Measurements from ENCODE around the gene ZP2. TPM values are rescaled to one million over a fixed set of nuclear protein-coding genes. Genes with fewer than 3 reads are reported as not detected.
"Not testable (repeated sequence)": the region's sequence is repeated elsewhere in the genome, so short reads cannot be mapped to it uniquely, and the experiment has no call there.

The ZP2 gene
- total and polyA plus RNA-seq, 9 of the 15 experiments (the other 6 are each of a cell fraction or from before 2014, with no cell fraction given), result not detected

DNA sequence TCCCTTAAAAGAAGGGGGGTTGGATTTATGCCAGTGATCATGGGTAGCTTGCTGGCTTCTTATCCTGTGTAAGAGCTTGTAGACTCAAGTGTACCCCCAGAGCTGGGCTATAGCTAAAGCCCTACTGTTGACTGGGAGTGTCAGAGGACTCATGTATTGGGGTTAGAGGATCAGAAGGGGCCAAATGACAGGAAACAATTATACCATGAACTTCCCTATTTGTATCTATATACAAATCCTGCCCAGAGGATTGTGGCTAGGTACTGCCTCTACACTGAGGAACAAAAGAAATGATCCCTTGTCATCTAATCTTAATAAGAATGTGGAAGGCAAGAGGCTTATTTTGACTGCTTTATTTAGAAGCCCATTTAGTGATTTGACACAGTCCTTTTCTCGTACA, 14.3 kb downstream of the ZP2 start:
- in situ Hi-C loops (cut with MboI), result loop anchor here (5.0 kb wide), 1 partner anchor 80 kb away; the partner anchor contains the start of gene CRYM
- peaks cover 20 to 37% of the 10 kb centered on the region in 2 experiments; a peak in 4 of 5 replicates for H3K27me3 ChIP-seq (ENCODE audit: control insufficient read depth in 2 of 2, insufficient read depth in 2 of 2, low read length in 2 of 2)
- TF ChIP-seq SRSF7 (optimal IDR thresholded peaks at IDR 0.05; ENCODE audit: low read depth, low read length), result no peak
- TF ChIP-seq FOS (IDR thresholded peaks at IDR 0.05; ENCODE audit: extremely low read depth, insufficient read length), result no peak
- no peak for TF ChIP-seq ZBTB8A (IDR thresholded peaks at IDR 0.05; ENCODE audit: partially characterized antibody)
- no peak for TF ChIP-seq RB1 (IDR thresholded peaks at IDR 0.05; ENCODE audit: low read depth)
- no peak for TF ChIP-seq DPF2 (IDR thresholded peaks at IDR 0.05)
- TF ChIP-seq, protein P1, sequence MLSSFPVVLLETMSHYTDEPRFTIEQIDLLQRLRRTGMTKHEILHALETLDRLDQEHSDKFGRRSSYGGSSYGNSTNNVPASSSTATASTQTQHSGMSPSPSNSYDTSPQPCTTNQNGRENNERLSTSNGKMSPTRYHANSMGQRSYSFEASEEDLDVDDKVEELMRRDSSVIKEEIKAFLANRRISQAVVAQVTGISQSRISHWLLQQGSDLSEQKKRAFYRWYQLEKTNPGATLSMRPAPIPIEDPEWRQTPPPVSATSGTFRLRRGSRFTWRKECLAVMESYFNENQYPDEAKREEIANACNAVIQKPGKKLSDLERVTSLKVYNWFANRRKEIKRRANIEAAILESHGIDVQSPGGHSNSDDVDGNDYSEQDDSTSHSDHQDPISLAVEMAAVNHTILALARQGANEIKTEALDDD (IDR thresholded peaks at IDR 0.05), result no peak
- TF ChIP-seq ZNF175 (CRISPR knock-in tag; IDR thresholded peaks at IDR 0.05; ENCODE audit: low read depth), result no peak
- TF ChIP-seq ETV6 (IDR thresholded peaks at IDR 0.05; ENCODE audit: borderline replicate concordance in 1 of 2, low read depth in 2 of 2, low read length in 1 of 2), result no peak
- TF ChIP-seq ETV6 (CRISPR knock-in tag; IDR thresholded peaks at IDR 0.05; ENCODE audit: borderline replicate concordance), result no peak
- TF ChIP-seq BMI1 (IDR thresholded peaks at IDR 0.05; ENCODE audit: low read length), result no peak
- TF ChIP-seq PTTG1 (tag; IDR thresholded peaks at IDR 0.05; ENCODE audit: low read depth), result no peak
- TF ChIP-seq WHSC1 (IDR thresholded peaks at IDR 0.05; ENCODE audit: low read length), result no peak
- TF ChIP-seq MCM7 (IDR thresholded peaks at IDR 0.05), result no peak
- TF ChIP-seq GTF2E2 (tag; IDR thresholded peaks at IDR 0.05), result no peak
- no peak for TF ChIP-seq CXXC5 (CRISPR knock-in tag; IDR thresholded peaks at IDR 0.05)
- TF ChIP-seq CCNT2 (IDR thresholded peaks at IDR 0.05; ENCODE audit: borderline replicate concordance, extremely low read depth, insufficient read length, low read depth, low read length), result no peak
- TF ChIP-seq ZNF184 (CRISPR knock-in tag; IDR thresholded peaks at IDR 0.05), result no peak
- H3K4me1 ChIP-seq (replicated peaks in 1 of 2; ENCODE audit: control insufficient read depth in 2 of 2, insufficient read depth in 2 of 2, low read length in 2 of 2), result no peaks in the 10 kb centered on the region
- intact Hi-C loops (cut with micrococcal nuclease), result no loop called here
- H4K20me1 ChIP-seq (replicated peaks; ENCODE audit: control insufficient read depth, insufficient read depth, low read length), result no peaks in the 10 kb centered on the region
- no TSS peak for BruUV-seq (replicated peaks)
- no peaks in the 10 kb centered on the region for H3K9me1 ChIP-seq (ENCODE audit: control insufficient read depth, insufficient read depth, low read length)
- ATAC-seq, result no peak
- H3K4me3 ChIP-seq, result no peak overlapping the region
- POLR2A ChIA-PET, result interaction anchor here (0.6 kb wide), 1 partner anchor 10 kb away, joined by 3 read pairs; no protein-coding TSS in a partner anchor
- no peak overlapping the region for H3K9ac ChIP-seq (ENCODE audit: insufficient read depth in 1 of 2, low read depth in 2 of 2, low read length in 2 of 2)
- H2AFZ ChIP-seq (ENCODE audit: low read depth, low read length), result no peak overlapping the region
- no peak for FAIRE-seq
- H3K9me3 ChIP-seq (replicated peaks; ENCODE audit: control insufficient read depth, insufficient read depth, low read depth, low read length), result no peaks in the 10 kb centered on the region
- no peaks in the 10 kb centered on the region for H3K79me2 ChIP-seq (ENCODE audit: control insufficient read depth, insufficient read depth, low read length)
- no peaks in the 10 kb centered on the region for H3K36me3 ChIP-seq (ENCODE audit: control insufficient read depth, insufficient read depth, low read length)
- 0% methylated on average over 1 of the region's 1 CpG for WGBS (ENCODE audit: insufficient coverage, low coverage, missing lambda C conversion rate)
- CTCF ChIA-PET (ENCODE audit: low intra/inter-chr PET ratio), result no interaction called here
- no peak for DNase-seq (ENCODE audit: extremely low read depth in 1 of 4, low spot score in 3 of 4)
- H3K27ac ChIP-seq (ENCODE audit: extremely low read depth, low read depth, low read length), result no peak overlapping the region
- H3K4me2 ChIP-seq (ENCODE audit: insufficient read depth, low read length), result no peak overlapping the region

DNA sequence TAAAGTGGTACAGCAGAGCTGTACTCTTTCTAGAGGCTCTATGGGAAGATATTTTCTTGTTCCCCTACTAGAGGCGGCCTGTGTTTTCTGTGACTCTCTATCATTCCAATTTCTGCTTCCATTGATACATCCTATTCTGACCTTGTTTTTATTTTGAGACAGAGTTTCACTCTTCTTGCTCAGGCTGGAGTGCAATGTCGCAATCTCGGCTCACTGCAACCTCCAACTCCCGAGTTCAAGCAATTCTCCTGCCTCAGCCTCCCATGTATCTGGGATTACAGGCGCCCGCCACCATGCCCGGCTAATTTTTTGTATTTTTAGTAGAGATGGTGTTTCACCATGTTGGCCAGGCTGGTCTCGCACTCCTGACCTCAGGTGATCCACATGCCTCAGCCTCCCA, 16.0 kb downstream of the ZP2 start:
- DNase-seq (ENCODE audit: extremely low read depth in 1 of 4, low spot score in 3 of 4); POLR2A ChIA-PET; H2AFZ ChIP-seq (ENCODE audit: low read depth, low read length); H3K4me2 ChIP-seq (ENCODE audit: insufficient read depth, low read length); H3K4me3 ChIP-seq; BruUV-seq (replicated peaks); H3K9me1 ChIP-seq (ENCODE audit: control insufficient read depth, insufficient read depth, low read length); intact Hi-C loops (cut with micrococcal nuclease); H3K9me3 ChIP-seq (replicated peaks; ENCODE audit: control insufficient read depth, insufficient read depth, low read depth, low read length); FAIRE-seq; H3K36me3 ChIP-seq (ENCODE audit: control insufficient read depth, insufficient read depth, low read length); H4K20me1 ChIP-seq (replicated peaks; ENCODE audit: control insufficient read depth, insufficient read depth, low read length); ATAC-seq; H3K4me1 ChIP-seq (replicated peaks in 1 of 2; ENCODE audit: control insufficient read depth in 2 of 2, insufficient read depth in 2 of 2, low read length in 2 of 2); H3K79me2 ChIP-seq (ENCODE audit: control insufficient read depth, insufficient read depth, low read length); H3K9ac ChIP-seq (ENCODE audit: insufficient read depth in 1 of 2, low read depth in 2 of 2, low read length in 2 of 2); H3K27ac ChIP-seq (ENCODE audit: extremely low read depth, low read depth, low read length): not testable (repeated sequence)
- CTCF ChIA-PET (ENCODE audit: low intra/inter-chr PET ratio), result interaction anchor here (0.6 kb wide), 1 partner anchor 355 kb away, joined by 3 read pairs; no protein-coding TSS in a partner anchor
- H3K27me3 ChIP-seq (ENCODE audit: control insufficient read depth in 2 of 2, insufficient read depth in 2 of 2, low read length in 2 of 2), result peaks cover 14 to 30% of the 10 kb centered on the region in 2 experiments; a peak in 4 of 5 replicates
- 0% methylated on average over 8 of the region's 8 CpGs for WGBS (ENCODE audit: insufficient coverage, low coverage, missing lambda C conversion rate)
- in situ Hi-C loops (cut with MboI), result loop anchor here (5.0 kb wide), 1 partner anchor 82 kb away; the partner anchor contains the start of gene CRYM
